GM10248 (cell line): ENCODE results near the gene PUM2.

ENCODE experiments used
- CTCF ChIA-PET: fragments of 300-600 bp; sonication (Branson Sonifier 250); formaldehyde crosslinking; extraction: SDS; loops from one replicate; lab custom pipeline; 2021; ENCODE audit warnings: antibody characterized with exemption; lab: Yijun Ruan, JAX
- POLR2A ChIA-PET: fragments of 350-650 bp; sonication (Branson Sonifier 250); formaldehyde crosslinking; extraction: SDS; loops from one replicate; lab custom pipeline; 2020; ENCODE audit warnings: antibody characterized with exemption; lab: Yijun Ruan, JAX
- DNase-seq: peaks from one replicate; pipeline ENCODE4 v3.0.0; 2012; ENCODE audit errors: extremely low spot score
- CTCF ChIP-seq: IDR thresholded peaks from 2 replicates; pipeline ENCODE4 v1.5.1; 2012; ENCODE audit warnings: mild to moderate bottlenecking, low read depth; ENCODE audit errors: extremely low read depth, missing control alignments, control extremely low read depth

The PUM2 gene

GRCh38 chr2:20217041-20217970 is 133.3 kb downstream of the PUM2 start:
- POLR2A ChIA-PET, result no interaction called here
- CTCF ChIA-PET, result interaction anchor here (1.1 to 1.6 kb wide), 3 partner anchors 8 to 80 kb away, joined by 3 to 14 read pairs (median 3); partner anchors contain the start of gene SDC1
- TF ChIP-seq CTCF, result no peak
- no peak for DNase-seq

- ChIA-PET CTCF (interaction anchor here (1.3 to 1.6 kb wide), 2 partner anchors 9 to 79 kb away, joined by 3 to 14 read pairs; partner anchors contain the start of gene SDC1), POLR2A (no interaction called here)
- no peak for DNase-seq
- TF ChIP-seq CTCF, result no peak
Measured at GRCh38 chr2:20216130-20217025, 134.3 kb downstream of the PUM2 start.

- POLR2A ChIA-PET, result no interaction called here
- CTCF ChIA-PET, result interaction anchor here (0.7 to 5.4 kb wide), 7 partner anchors 10 to 79 kb away, joined by 3 to 33 read pairs (median 4); partner anchors contain the start of gene SDC1
- no peak for TF ChIP-seq CTCF
- no peak for DNase-seq
Measured at GRCh38 chr2:20215183-20216040, 135.2 kb downstream of the PUM2 start.

GRCh38 chr2:20214566-20215182 is 136.0 kb downstream of the PUM2 start:
- POLR2A ChIA-PET, result interaction anchor here (0.9 kb wide), 1 partner anchor 10 kb away, joined by 3 read pairs; no protein-coding TSS in a partner anchor
- DNase-seq, result no peak
- no peak for TF ChIP-seq CTCF
- CTCF ChIA-PET, result interaction anchor here (0.7 to 5.4 kb wide), 7 partner anchors 11 to 80 kb away, joined by 3 to 33 read pairs (median 3); partner anchors contain the start of gene SDC1

- ChIA-PET CTCF (interaction anchor here (0.7 to 5.4 kb wide), 8 partner anchors 9 to 79 kb away, joined by 3 to 33 read pairs (median 4); partner anchors contain the start of gene SDC1), POLR2A (interaction anchor here (0.9 kb wide), 1 partner anchor 9 kb away, joined by 3 read pairs; no protein-coding TSS in a partner anchor)
- TF ChIP-seq CTCF, result no peak
- DNase-seq, result no peak
Measured at GRCh38 chr2:20213651-20214565, 136.7 kb downstream of the PUM2 start.
